Chondrocyte (in vitro differentiated cells): Measurements from ENCODE around the gene NFIX. TPM values are rescaled to one million over a fixed set of nuclear protein-coding genes. Genes with fewer than 3 reads are reported as not detected.
A peak's percentile ranks its signal among the peaks of the same experiment; 100 is the strongest.

Experiments
- DNase-seq: peaks from one replicate; pipeline ENCODE4 v3.0.0; 2021; ENCODE audit warnings: mixed read lengths, low spot score
- H3K27ac Mint-ChIP-seq: one replicate; pipeline ENCODE4 v1.8.0; 2021; ENCODE audit warnings: mild to moderate bottlenecking, moderate library complexity, mixed read lengths; ENCODE audit not compliant: unreplicated experiment
- H3K27me3 Mint-ChIP-seq: 2 replicates; pipeline ENCODE4 v1.8.0; 2021; ENCODE audit warnings: low read depth, mixed read lengths
- H3K36me3 Mint-ChIP-seq: 2 replicates; pipeline ENCODE4 v1.8.0; 2021; ENCODE audit warnings: low read depth, mixed read lengths
- H3K4me1 Mint-ChIP-seq: 2 replicates; pipeline ENCODE4 v1.8.0; 2021; ENCODE audit warnings: low read depth, mild to moderate bottlenecking, mixed read lengths
- H3K4me3 Mint-ChIP-seq: one replicate; pipeline ENCODE4 v1.8.0; 2021; ENCODE audit warnings: mild to moderate bottlenecking, moderate library complexity, mixed read lengths; ENCODE audit not compliant: unreplicated experiment
- H3K9me3 Mint-ChIP-seq: 2 replicates; pipeline ENCODE4 v1.8.0; 2021; ENCODE audit warnings: low read depth, mixed read lengths
- CTCF ChIP-seq: fragments of 200-600 bp; sonication (generic); IDR thresholded peaks from 2 replicates; pipeline ENCODE4 v1.5.0; 2021; ENCODE audit warnings: antibody characterized with exemption, mild to moderate bottlenecking, moderate library complexity
- total RNA-seq: library from RNA; stranded (reverse); gene quantifications from 3 replicates; pipeline ENCODE4 v1.2.1, GENCODE V29; 2021

The NFIX gene
- total RNA-seq, 1 donor from 2014 or later: 98.9 TPM

- Mint-ChIP-seq H3K4me1 (peaks cover 42% of the 10 kb centered on the region), H3K27me3 (no peaks in the 10 kb centered on the region), H3K36me3 (peaks cover 10% of the 10 kb centered on the region), H3K9me3 (no peaks in the 10 kb centered on the region), H3K27ac (peak overlapping the region; percentile 56), H3K4me3 (no peak overlapping the region)
- TF ChIP-seq CTCF: no peak
- no peak for DNase-seq
These were observed 49.1 kb downstream of the NFIX start for GRCh38 chr19:13044231-13044836.

- no peak for TF ChIP-seq CTCF
- H3K27ac Mint-ChIP-seq: no peak overlapping the region
- no peak for DNase-seq
- H3K4me1 Mint-ChIP-seq: peaks cover 39% of the 10 kb centered on the region
- H3K9me3 Mint-ChIP-seq: no peaks in the 10 kb centered on the region
- no peaks in the 10 kb centered on the region for H3K27me3 Mint-ChIP-seq
- H3K4me3 Mint-ChIP-seq: no peak overlapping the region
- H3K36me3 Mint-ChIP-seq: peaks cover 9% of the 10 kb centered on the region
These were observed 50.5 kb downstream of the NFIX start for GRCh38 chr19:13045812-13046211.

GRCh38 chr19:13047374-13047773 is 52.1 kb downstream of the NFIX start:
- peaks cover 48% of the 10 kb centered on the region for H3K4me1 Mint-ChIP-seq
- H3K36me3 Mint-ChIP-seq: peaks cover 9% of the 10 kb centered on the region
- no peak for DNase-seq
- no peaks in the 10 kb centered on the region for H3K9me3 Mint-ChIP-seq
- no peak for TF ChIP-seq CTCF
- no peak overlapping the region for H3K4me3 Mint-ChIP-seq
- H3K27me3 Mint-ChIP-seq: no peaks in the 10 kb centered on the region
- no peak overlapping the region for H3K27ac Mint-ChIP-seq

GRCh38 chr19:13050274-13050673 is 55.0 kb downstream of the NFIX start:
- Mint-ChIP-seq H3K4me1 (peaks cover 53% of the 10 kb centered on the region), H3K36me3 (peaks cover 5% of the 10 kb centered on the region), H3K4me3 (no peak overlapping the region), H3K27me3 (no peaks in the 10 kb centered on the region), H3K27ac (no peak overlapping the region), H3K9me3 (no peaks in the 10 kb centered on the region)
- TF ChIP-seq CTCF: no peak
- no peak for DNase-seq

- Mint-ChIP-seq H3K9me3 (no peaks in the 10 kb centered on the region), H3K36me3 (peaks cover 2% of the 10 kb centered on the region), H3K4me3 (no peak overlapping the region), H3K4me1 (peaks cover 67% of the 10 kb centered on the region), H3K27ac (peak overlapping the region; percentile 15), H3K27me3 (no peaks in the 10 kb centered on the region)
- DNase-seq: no peak
- no peak for TF ChIP-seq CTCF
These were observed 56.4 kb downstream of the NFIX start for GRCh38 chr19:13051557-13052165.
